Natural killer cell (primary cell): ENCODE data around the gene USP48. TPM values are rescaled to one million over a fixed set of nuclear protein-coding genes. Genes with fewer than 3 reads are reported as not detected.

Source experiments
- ATAC-seq, 3 donors: fragments of 150-1000 bp in 2 of 3; fragments of 200-7000 bp in 1 of 3; cut with Tn5 transposase; 1 replicate in 1 of 3; 2 replicates in 2 of 3; pipeline ENCODE4 v1.10.0; 2021; ENCODE audit warnings: mild to moderate bottlenecking in 2 of 3, moderate library complexity in 2 of 3
- DNase-seq, 2 donors: peaks; one replicate each; pipeline versions ENCODE4 v3.0.0 to v3.0.0-alpha.2; 2013 to 2021; ENCODE audit warnings: mixed read lengths in 1 of 2
- H3K27ac ChIP-seq: one replicate; pipeline ENCODE4 v1.5.1; 2013; ENCODE audit warnings: mild to moderate bottlenecking, low read length
- H3K27me3 ChIP-seq: one replicate; pipeline ENCODE4 v1.6.1; 2013; ENCODE audit warnings: low read length; ENCODE audit not compliant: control insufficient read depth, insufficient read depth
- H3K36me3 ChIP-seq: one replicate; pipeline ENCODE4 v1.6.1; 2013; ENCODE audit warnings: low read length; ENCODE audit not compliant: control insufficient read depth, insufficient read depth
- H3K4me1 ChIP-seq: one replicate; pipeline ENCODE4 v1.6.1; 2013; ENCODE audit warnings: low read length; ENCODE audit not compliant: control insufficient read depth, insufficient read depth
- H3K4me3 ChIP-seq: one replicate; pipeline ENCODE4 v1.5.1; 2013; ENCODE audit warnings: low read length
- H3K9me3 ChIP-seq: one replicate; pipeline ENCODE4 v1.6.1; 2013; ENCODE audit warnings: low read length; ENCODE audit not compliant: control insufficient read depth, insufficient read depth
- H3K27ac Mint-ChIP-seq, 2 donors: one replicate each; pipeline ENCODE4 v1.8.0; 2022; ENCODE audit warnings: mild to moderate bottlenecking in 2 of 2, mixed read lengths in 2 of 2, moderate library complexity in 1 of 2
- H3K27me3 Mint-ChIP-seq, 2 donors: one replicate each; pipeline ENCODE4 v1.8.0; 2022; ENCODE audit warnings: low read depth in 2 of 2, mixed read lengths in 2 of 2
- H3K36me3 Mint-ChIP-seq: one replicate; pipeline ENCODE4 v1.8.0; 2022; ENCODE audit warnings: mixed read lengths
- H3K4me1 Mint-ChIP-seq, 2 donors: one replicate each; pipeline ENCODE4 v1.8.0; 2022; ENCODE audit warnings: mixed read lengths in 2 of 2
- H3K4me3 Mint-ChIP-seq: one replicate; pipeline ENCODE4 v1.8.0; 2022; ENCODE audit warnings: mild to moderate bottlenecking, moderate library complexity, mixed read lengths
- H3K9me3 Mint-ChIP-seq, 2 donors: one replicate each; pipeline ENCODE4 v1.8.0; 2022; ENCODE audit warnings: mixed read lengths in 2 of 2
- CTCF ChIP-seq: fragments of 200-600 bp; IDR thresholded peaks from one replicate; pipeline ENCODE4 v1.8.0; 2022; ENCODE audit warnings: antibody characterized with exemption
- WGBS: methylation state at CpG from one replicate; pipeline ENCODE4 v1.1.7; 2013; ENCODE audit warnings: missing lambda C conversion rate; ENCODE audit not compliant: insufficient coverage; 5-methylcytosine and 5-hydroxymethylcytosine counted together
- intact Hi-C: fragments of 100-400 bp; cut with micrococcal nuclease; formaldehyde crosslinking; loops from one replicate; pipeline ENCODE4 v1.14.2; 2022
- total RNA-seq, 4 donors: library from RNA; stranded (reverse); fragments of 120-200 nt in 1 of 4; gene quantifications; one replicate each; pipeline versions ENCODE4 v1.2.3 to v1.2.4, GENCODE V29; 2013 to 2022

USP48 gene
- total RNA-seq, 3 donors from 2014 or later (not counting 1 experiment from before 2014, with no cell fraction given) = 71.4 to 127 (median 90.5) TPM

- intact Hi-C loops = no loop called here
- Histone ChIP-seq H3K4me1 (peaks cover 18% of the 10 kb centered on the region), H3K4me3 (no peak overlapping the region), H3K27ac (no peak overlapping the region), H3K9me3 (no peaks in the 10 kb centered on the region), H3K36me3 (no peaks in the 10 kb centered on the region), H3K27me3 (peaks cover 21% of the 10 kb centered on the region)
- Mint-ChIP-seq H3K27ac (no peak overlapping the region), H3K9me3 (no peaks in the 10 kb centered on the region), H3K4me1 (peaks cover 0 to 5% of the 10 kb centered on the region in 2 donors), H3K36me3 (no peaks in the 10 kb centered on the region), H3K27me3 (peaks cover 24 to 33% of the 10 kb centered on the region in 2 donors), H3K4me3 (no peak overlapping the region)
- no peak for TF ChIP-seq CTCF
- DNase-seq = no peak
- no peak for ATAC-seq
- WGBS = 81% methylated on average over 10 of the region's 10 CpGs
These were observed 118.0 kb downstream of the USP48 start for GRCh38 chr1:21664806-21665588.

- H3K4me1 Mint-ChIP-seq = peaks cover 0 to 8% of the 10 kb centered on the region in 2 donors
- H3K36me3 ChIP-seq = no peaks in the 10 kb centered on the region
- no peak for DNase-seq
These were observed 118.8 kb downstream of the USP48 start for GRCh38 chr1:21663951-21664805.

GRCh38 chr1:21663248-21663950, 119.5 kb downstream of the USP48 start:
- Histone ChIP-seq H3K27me3 (peaks cover 22% of the 10 kb centered on the region), H3K9me3 (no peaks in the 10 kb centered on the region), H3K4me3 (no peak overlapping the region), H3K36me3 (no peaks in the 10 kb centered on the region), H3K27ac (no peak overlapping the region), H3K4me1 (peaks cover 12% of the 10 kb centered on the region)
- WGBS = 73% methylated on average over 11 of the region's 11 CpGs
- Mint-ChIP-seq H3K9me3 (no peaks in the 10 kb centered on the region), H3K4me1 (peaks cover 0 to 8% of the 10 kb centered on the region in 2 donors), H3K36me3 (no peaks in the 10 kb centered on the region), H3K4me3 (no peak overlapping the region), H3K27ac (no peak overlapping the region), H3K27me3 (peaks cover 24 to 39% of the 10 kb centered on the region in 2 donors)
- no peak for DNase-seq
- TF ChIP-seq CTCF = no peak
- intact Hi-C loops = no loop called here
- no peak for ATAC-seq

More at GRCh38 chr1:21663951-21664805, 118.8 kb downstream of the USP48 start:
- no peak overlapping the region for H3K27ac ChIP-seq
- H3K27ac Mint-ChIP-seq = no peak overlapping the region
- H3K27me3 ChIP-seq = peaks cover 27% of the 10 kb centered on the region
- no peak overlapping the region for H3K4me3 Mint-ChIP-seq
- no peaks in the 10 kb centered on the region for H3K9me3 ChIP-seq
- H3K4me3 ChIP-seq = no peak overlapping the region
- WGBS = 32% methylated on average over 14 of the region's 16 CpGs
- no peaks in the 10 kb centered on the region for H3K36me3 Mint-ChIP-seq
- no peak for TF ChIP-seq CTCF
- H3K4me1 ChIP-seq = peaks cover 18% of the 10 kb centered on the region
- H3K27me3 Mint-ChIP-seq = peaks cover 24 to 37% of the 10 kb centered on the region in 2 donors
- ATAC-seq = no peak
- no peaks in the 10 kb centered on the region for H3K9me3 Mint-ChIP-seq
- intact Hi-C loops = no loop called here
